Hematopoietic multipotent progenitor cell treated with erythropoietin and hydrocortisone succinate and interleukin-3 and kit ligand, for 8 days (in vitro differentiated cells): ENCODE results near the gene GALNT10.
A peak's percentile ranks its signal among the peaks of the same experiment; 100 is the strongest.
"Not testable (repeated sequence)": the region's sequence is repeated elsewhere in the genome, so short reads cannot be mapped to it uniquely, and the experiment has no call there.

Experiments used
- DNase-seq: peaks from one replicate; pipeline ENCODE4 v3.0.0-alpha.2; 2015

GALNT10 gene

DNA sequence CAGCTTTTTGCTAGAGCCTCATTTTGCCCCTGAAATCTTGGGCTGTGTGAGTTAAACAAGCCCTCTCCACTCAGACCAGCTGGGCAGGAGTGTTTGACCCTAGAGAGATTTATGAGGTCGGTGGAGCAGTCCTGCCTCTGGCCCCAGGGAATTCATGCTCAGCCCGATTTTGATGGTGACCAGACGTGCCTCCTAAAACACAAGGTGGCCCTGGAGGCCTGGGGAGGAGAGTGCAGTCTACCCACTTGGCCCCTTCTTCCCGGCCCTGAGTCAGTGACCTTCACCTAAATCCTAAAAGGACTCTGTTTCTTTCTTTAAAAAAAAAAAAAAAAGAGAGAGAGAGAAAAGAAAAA lies 168.7 kb downstream of the GALNT10 start:
- no peak for DNase-seq

DNA sequence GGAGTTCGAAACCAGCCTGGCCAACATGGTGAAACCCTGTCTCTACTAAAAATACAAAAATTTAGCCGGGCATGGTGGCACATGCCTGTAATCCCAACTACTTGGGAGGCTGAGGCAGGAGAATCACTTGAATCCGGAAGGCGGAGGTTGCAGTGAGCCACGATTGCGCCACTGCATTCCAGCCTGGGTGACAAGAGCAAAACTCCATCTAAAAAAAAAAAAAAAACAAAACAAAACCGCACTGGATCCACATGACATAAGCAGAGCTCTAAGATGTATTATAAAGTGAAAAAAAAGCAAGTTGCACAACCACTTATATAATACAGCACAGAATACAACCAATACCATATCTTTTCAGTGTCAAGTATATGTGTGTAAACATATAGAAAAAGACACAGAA lies 169.7 kb downstream of the GALNT10 start:
- not testable (repeated sequence) for DNase-seq

- no peak for DNase-seq
These were observed 172.9 kb downstream of the GALNT10 start for GRCh38 chr5:154363411-154363810.

GRCh38 chr5:154364771-154365170 lies 174.2 kb downstream of the GALNT10 start:
- no peak for DNase-seq

DNA sequence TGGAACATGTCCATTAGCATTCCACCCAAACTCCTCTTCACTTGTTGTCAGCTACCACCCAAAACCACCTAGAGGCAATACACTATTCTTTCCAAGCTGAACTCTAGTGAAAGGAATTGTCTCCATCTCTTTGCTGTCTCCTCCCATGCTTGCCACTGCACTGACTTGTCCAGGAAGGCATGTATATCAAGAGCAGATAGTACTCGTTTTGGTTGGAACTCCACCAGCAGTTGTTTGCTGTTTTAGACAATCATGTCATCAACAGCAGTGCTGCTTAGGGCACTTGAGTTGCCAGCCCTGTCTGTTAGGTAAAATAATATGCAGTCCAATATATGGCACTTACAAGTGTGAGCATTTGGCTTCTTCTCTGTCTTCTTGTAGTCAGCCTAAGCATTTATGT lies 175.3 kb downstream of the GALNT10 start:
- peak; percentile 50 for DNase-seq

- DNase-seq: no peak
These were observed 175.8 kb downstream of the GALNT10 start for GRCh38 chr5:154366353-154366752.

- no peak for DNase-seq
These were observed 176.6 kb downstream of the GALNT10 start for GRCh38 chr5:154367101-154367500.

GRCh38 chr5:154368041-154368800 lies 177.7 kb downstream of the GALNT10 start:
- DNase-seq: no peak

GRCh38 chr5:154369682-154370081 lies 179.1 kb downstream of the GALNT10 start:
- no peak for DNase-seq

DNA sequence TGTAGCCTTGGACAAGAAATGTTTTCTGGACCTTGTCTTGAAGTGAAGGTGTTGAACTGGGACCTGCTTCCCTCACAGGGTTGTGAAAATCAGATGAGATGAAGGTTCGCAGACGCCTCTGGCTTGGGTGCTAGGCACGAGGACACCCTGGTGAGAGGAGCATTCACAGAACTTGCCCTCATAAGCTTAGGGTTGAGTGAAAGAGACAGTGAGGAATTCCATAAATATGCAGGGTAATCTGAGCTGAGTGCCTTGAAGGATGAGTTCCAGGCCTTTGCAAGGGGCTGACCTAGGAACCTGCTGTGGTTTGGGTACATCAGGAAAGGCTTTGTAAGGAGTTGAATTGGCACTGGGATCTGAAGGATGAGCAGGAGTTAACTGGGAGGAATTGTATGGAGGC lies 179.6 kb downstream of the GALNT10 start:
- DNase-seq: no peak

- DNase-seq: peak; percentile 55
These were observed 180.3 kb downstream of the GALNT10 start for GRCh38 chr5:154370813-154371212.

DNA sequence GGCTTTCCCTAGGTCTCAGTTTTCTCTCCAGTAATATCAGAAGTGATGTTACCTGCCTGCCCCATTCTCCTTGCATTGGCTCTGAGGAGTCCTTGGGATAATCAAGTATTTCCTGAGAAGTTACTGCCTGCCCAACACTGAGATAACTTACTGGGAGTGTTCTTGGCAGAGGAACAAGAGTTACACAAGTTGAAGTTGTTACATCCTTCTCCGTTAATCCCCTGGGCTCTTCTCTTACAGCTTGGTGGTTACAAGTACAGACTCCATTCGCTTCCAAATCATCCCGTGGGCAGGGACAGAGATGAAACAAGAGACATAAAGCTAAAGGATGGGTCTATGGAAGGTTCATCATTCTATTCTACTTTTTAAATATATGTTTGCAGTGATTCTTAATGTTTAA lies 181.2 kb downstream of the GALNT10 start:
- DNase-seq: peak; percentile 72

GRCh38 chr5:154372661-154373060 lies 182.1 kb downstream of the GALNT10 start:
- peak; percentile 83 for DNase-seq

DNA sequence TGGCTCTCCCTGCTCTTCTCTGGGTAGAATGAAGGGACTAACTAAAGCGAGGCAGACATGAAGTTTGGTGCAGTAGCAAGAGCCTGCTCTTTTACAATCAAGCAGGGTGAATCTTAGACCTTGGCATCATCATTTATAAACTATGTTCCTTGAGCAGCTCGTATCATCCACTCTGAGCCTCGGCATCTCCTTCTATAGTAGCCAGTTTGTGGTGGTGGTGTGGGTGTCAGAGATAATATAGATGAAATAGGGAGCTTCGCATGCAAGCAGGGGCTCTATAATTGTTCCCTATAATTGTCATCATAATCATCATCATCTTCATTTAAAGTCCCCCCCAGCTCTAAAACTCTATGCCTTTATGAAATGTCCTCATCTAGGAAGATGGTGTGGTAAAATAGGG lies 182.8 kb downstream of the GALNT10 start:
- no peak for DNase-seq

GRCh38 chr5:154373729-154374179 lies 183.2 kb downstream of the GALNT10 start:
- DNase-seq: peak; percentile 98

DNA sequence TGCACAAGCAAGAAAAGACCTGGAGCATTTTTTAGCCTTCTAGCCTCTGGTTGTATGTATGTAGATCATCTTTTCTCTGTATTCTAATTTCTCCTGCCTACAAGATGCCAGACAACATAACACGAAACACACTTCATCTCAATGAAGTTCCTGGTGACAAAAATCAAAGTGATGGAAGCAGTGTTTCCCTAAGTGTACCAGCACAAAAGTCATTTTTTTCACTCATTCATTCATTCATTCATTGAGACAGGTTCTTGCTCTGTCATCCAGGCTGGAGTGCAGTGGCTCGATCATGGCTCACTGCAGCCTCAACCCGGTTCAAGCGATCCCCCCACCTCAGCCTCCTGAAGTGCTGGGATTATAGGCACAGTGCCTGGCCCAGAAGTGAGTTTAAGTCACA lies 183.7 kb downstream of the GALNT10 start:
- no peak for DNase-seq

GRCh38 chr5:154375329-154376008 lies 184.9 kb downstream of the GALNT10 start:
- no peak for DNase-seq

- no peak for DNase-seq
These were observed 185.9 kb downstream of the GALNT10 start for GRCh38 chr5:154376481-154376880.

- DNase-seq: no peak
These were observed 187.4 kb downstream of the GALNT10 start for GRCh38 chr5:154377754-154378533.

DNA sequence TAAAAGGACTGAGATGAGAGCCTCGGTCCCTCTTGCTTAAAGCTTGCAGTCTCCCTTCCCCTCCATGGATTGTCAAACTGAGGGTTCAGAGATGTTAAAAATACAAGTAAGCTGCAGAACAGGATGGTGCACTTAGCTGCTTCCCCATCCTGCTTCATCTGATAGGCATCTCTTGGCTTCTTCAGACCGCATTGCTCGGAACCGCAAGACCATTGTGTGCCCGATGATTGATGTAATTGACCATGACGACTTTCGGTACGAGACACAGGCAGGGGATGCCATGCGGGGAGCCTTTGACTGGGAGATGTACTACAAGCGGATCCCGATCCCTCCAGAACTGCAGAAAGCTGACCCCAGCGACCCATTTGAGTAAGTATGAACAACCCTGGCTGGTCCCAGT lies 189.7 kb downstream of the GALNT10 start:
- DNase-seq: no peak

DNA sequence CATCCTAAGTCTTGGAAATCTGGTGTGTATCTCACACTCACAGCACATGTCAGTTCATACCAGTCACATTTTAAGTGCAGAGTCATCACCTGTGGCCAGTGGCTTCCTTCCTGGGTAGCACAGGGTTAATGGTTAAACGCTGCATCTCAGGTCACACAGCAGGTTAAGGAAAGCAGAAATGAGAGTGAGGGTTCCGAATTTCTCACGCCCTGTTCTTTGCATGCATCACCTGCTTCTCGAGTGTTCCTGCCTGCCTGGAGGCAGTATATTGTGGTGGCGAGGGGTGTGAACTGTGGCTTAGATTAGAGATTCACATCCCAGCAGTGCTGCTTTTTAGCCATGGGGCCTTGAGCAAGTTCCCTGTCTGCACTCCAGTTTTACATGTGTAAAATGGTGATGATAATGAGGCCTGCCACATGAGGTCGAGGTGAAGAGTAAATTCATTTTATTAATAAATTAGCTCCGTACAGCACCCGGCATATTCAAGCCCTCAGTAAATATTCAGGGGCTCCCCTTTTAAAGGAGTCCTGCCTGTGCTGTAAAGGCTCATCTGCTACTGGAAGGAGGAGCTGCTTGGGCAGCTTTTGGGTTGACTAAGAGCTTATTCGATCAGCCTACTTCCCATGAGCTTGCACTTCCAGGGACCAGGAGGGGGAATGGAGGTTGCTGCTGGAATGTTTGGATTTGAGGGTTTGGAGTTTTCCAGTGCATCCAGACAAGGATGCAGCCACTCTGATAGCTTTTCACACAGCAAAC lies 194.1 kb downstream of the GALNT10 start:
- DNase-seq: peak; percentile 43

DNA sequence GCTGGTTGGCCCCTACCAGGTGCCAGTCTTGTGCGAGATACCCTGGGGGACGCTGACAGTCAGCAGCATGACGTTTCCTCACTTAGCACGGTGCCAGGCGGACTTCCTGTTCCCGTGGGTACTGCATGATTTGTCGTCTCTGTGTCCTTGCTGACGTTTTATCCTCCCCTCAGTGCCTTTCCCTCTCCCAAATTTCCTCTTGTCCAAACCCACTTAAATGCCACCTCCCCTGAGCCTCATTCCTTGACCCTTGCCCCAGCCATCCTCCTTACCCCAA lies 194.6 kb downstream of the GALNT10 start:
- DNase-seq: no peak

DNA sequence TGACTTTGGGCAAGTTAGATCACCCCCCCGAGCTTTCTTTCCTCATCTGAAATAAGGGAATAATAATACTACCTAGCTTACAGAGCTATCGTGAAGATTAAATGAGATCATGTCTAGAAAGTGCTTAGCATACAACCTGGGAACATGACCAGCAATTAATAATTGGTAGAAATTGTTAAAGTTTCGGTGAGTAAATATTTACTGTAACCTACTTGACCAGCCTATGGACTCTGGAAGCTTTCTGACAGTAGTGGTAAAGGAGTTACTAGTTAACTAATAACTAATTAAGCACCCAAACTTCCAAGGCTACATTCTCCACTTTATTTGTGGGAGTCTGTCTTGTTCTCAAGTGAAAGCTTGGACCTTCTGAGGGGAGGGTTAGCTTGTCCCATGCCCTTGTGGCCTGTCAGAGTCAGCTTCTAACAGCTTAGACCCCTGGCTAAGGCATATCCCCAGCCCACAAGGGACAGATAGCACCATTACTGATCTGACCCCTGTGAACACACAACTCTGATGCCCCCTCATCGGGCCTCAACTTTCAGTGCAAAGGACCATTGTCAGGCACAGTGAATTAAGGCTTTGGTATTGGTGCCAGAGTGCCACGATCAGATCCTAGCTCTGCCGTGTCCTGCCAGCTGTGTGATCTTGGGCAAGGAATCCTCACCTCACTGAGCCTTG lies 196.6 kb downstream of the GALNT10 start:
- no peak for DNase-seq
